HG03103 (cell line): ENCODE measurements around the gene AMIGO3.
"Not testable (repeated sequence)": the region's sequence is repeated elsewhere in the genome, so short reads cannot be mapped to it uniquely, and the experiment has no call there.

Experiments
- ATAC-seq: cut with Tn5 transposase; IDR thresholded peaks from one replicate; pipeline ENCODE4 v1.9.1; 2021; ENCODE audit warnings: low read depth; ENCODE audit not compliant: unreplicated experiment

AMIGO3 gene, protein sequence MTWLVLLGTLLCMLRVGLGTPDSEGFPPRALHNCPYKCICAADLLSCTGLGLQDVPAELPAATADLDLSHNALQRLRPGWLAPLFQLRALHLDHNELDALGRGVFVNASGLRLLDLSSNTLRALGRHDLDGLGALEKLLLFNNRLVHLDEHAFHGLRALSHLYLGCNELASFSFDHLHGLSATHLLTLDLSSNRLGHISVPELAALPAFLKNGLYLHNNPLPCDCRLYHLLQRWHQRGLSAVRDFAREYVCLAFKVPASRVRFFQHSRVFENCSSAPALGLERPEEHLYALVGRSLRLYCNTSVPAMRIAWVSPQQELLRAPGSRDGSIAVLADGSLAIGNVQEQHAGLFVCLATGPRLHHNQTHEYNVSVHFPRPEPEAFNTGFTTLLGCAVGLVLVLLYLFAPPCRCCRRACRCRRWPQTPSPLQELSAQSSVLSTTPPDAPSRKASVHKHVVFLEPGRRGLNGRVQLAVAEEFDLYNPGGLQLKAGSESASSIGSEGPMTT

DNA sequence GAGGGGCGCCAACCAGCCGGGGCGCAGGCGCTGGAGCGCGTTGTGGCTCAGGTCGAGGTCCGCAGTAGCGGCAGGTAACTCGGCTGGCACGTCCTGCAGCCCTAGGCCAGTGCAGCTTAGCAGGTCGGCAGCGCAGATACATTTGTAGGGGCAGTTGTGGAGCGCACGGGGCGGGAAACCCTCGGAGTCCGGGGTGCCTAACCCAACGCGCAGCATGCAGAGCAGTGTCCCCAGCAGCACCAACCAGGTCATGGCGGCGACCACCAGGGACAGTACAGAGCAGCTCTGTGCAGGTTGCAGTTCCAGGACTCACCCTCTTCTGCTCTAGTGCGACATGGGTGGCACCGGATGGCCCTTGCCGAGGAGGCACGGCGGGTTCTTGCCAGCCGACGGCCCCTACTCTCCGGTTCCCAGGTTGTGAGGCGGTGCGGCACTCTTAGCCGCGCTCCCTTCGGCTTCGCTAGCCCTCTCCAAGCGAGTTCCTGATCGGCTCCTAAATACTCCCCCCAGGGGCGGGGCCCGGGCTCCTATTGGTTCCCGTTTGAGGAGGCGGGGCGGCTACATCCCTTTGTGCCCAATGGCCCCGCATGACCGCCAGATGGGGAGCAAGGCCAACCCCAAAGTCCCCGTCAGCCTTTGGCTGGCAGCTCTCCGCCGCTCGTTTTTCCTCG, at the start of gene AMIGO3:
Gene AMIGO3 (minus strand): TSS at position 471 of the 671 bp plus-strand sequence. CDS start 219 bp downstream, at position 252.
- ATAC-seq: peak; percentile 39

DNA sequence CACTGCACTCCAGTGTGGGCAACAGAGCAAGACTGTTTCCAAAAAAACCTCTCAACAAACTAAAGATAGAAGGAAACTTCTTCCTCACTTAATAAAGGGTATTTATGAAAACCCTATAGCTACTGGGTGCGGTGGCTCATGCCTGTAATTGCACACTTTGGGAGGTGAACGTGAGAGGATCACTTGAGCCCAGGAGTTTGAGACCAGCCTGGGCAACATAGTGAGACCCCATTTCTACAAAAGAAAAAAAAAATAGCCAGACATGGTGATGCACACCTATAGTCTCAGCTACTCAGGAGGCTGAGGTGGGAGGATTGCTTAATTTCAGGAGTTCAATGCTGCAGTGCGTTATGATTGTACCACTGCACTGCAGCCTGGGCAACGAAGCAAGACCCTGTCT, 44.5 kb upstream of the AMIGO3 start:
- ATAC-seq: no peak

DNA sequence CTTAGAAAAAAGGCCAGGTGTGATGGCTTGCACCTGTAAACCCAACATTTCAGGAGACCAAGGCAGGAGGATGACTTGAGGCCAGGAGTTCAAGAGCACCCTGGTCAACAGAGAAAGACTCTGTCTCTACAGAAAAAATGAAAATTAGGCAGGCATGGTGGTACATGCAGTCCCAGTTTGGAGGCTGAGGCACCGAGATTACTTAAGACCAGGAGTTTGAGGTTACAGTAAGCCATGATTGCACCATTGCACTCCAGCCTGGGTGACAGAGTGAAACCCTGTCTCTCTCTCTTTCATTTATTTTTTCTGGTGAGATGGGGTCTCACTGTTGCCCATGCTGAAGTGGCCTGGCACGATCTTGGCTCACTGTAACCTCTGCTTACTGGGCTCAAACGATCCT, 42.2 kb upstream of the AMIGO3 start:
- no peak for ATAC-seq

DNA sequence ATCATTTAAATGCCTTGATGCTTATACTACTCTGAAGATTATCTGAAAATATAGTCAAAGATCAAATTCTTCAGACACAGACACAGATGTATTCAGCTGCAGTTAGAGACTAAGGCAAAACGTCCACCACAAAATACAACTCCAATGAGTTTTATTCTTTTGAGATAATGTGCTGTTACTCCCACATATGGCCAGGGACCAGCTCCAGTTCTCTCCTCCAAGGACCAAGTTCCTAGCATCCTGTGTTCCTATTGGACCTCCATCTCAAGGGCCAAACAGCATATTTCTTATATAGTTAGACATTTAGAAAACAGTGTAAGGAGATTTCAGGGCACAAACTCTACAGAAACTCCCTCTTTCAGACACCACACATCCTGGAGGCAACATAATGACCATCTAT, 39.7 kb upstream of the AMIGO3 start:
- ATAC-seq: no peak

DNA sequence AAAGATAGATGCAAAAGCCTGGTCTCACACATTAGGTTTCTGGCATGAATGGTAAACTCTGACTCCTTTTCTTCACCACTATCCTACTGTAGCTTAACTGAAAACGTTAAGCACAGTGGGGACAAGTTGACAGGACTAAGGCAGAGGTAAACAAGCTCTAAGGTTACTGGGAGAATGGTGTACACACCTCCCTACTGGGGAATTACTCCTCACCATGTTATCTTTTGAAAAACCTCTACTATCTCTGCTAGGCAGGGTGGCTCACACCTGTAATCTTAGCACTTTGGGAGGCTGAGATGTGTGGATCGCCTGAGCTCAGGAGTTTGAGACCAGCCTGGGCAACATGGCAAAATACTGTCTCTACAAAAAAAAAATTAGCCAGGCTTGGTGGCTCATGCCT, 37.7 kb upstream of the AMIGO3 start:
- ATAC-seq: no peak

DNA sequence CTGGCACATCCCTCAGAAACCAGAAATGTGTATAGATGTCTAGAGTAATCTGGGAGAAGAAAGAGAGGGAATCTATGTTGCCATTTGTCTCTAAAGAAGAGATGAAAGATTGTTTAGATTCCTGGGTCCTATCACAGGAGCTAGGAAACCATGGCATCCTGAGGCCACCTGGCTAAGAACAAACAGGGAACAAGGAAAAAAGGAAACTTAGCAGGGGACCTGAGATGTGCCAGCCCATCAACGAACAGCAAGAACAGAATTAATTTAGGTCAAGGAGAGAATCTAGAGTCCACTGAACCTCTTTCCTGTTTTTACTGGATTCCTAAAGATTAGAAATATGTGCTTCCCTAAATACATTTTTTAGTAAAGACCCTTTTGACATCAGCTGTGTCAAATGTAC, 36.6 kb upstream of the AMIGO3 start:
- no peak for ATAC-seq

DNA sequence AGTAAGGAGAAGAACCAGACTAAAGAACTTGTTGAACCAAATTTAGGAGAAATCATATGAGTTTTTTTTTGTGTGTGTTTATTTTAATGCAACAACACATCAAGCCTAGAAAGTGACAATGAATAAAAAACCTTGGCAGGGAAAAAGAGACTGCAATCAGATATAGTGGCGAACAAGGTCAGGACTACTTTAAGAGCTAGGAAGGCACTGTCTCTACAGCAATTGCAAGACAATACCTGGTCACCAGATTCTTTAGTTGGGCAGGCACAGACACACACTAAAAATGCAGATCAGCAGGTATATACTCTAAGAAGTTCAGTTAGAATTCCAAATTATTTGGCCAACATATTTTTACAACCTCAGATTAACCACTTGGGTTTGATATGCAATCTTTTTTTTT, 35.1 kb upstream of the AMIGO3 start:
- no peak for ATAC-seq

DNA sequence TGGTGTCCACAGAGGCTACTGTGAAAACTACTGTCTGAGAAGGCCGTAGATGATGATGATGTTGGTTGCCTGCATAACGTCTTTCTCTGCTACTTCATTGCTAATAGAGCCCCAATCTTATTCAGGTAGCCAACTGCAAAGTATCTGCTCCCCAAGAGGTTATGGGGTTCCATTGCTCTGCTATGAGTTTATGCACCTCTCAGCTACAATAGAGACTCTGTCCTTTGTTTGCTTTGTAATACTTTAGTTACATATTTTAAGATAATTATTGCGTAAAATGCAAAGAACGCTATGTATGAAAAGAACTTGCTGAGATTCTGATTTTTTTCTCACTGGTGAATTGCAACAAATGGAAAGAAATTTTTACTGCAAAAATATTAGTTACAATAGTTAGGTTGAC, 32.0 kb upstream of the AMIGO3 start:
- no peak for ATAC-seq

DNA sequence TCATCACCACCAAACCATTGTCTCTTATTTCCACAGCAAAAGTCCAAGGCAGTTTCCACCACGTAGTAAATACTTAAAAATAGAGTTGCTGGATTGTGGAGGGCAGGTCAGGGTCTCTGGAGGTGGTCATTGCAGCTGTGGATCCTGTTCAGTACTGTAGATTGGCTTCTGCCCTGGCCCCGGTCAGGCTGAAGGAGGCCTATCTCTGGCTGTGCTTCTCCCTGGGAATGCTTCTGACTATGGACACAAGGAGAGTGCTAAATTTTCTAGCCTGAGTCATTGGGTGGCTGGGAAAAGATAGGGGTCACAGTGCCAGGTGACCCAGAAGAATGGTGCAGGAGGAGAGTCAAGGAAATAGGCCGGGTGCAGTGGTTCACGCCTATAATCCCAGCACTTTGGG, 30.6 kb upstream of the AMIGO3 start:
- no peak for ATAC-seq

DNA sequence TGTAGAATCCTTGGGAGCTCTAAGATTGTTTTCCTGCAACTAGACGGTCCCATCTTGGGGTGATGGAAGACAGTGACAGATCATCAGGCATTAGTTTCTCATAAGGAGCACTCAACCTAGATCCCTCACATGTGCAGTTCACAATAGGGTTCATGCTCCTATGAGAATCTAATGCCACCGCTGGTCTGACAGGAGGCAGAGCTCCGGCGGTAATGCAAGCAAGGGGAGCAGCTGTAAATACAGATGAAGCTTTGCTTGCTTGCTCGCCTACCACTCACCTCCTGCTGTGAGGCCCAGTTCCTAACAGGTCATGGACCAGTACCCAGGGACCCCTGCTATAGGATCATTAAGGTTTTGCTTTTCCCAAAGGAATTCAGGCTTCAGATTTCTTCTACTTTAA, 29.4 kb upstream of the AMIGO3 start:
- ATAC-seq: not testable (repeated sequence)

DNA sequence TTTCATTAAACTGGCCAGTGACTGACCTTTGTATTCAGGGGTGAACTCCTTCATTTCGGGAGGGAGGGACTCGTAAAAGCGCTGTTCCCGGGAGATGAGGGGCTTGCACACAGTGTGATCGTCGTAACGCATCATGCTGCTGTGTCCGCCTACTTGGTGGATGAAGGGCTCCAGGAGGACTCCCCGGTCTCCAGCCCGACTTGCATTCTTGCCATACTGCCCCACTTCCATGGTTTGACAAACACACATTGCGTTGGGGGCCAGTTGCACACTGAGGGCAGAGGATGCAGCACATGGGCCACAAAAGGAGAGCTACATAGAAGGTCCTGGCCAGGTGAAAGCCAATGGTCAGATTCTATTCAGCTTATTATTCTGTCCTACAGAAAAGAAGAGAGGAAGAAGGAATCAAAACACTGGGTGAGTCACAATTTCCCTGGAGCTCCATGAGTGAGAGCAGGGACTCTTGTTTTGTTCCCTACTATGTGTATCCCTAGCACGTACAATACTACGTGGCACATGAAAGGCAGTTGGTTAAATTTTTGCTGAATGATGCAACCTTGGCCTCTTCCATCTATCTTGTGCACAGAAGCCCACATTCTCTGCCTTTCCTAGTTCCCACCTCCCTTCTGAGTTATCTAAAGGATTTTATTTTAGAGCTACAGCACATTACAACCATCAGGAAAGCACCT, 28.5 kb upstream of the AMIGO3 start:
- no peak for ATAC-seq

DNA sequence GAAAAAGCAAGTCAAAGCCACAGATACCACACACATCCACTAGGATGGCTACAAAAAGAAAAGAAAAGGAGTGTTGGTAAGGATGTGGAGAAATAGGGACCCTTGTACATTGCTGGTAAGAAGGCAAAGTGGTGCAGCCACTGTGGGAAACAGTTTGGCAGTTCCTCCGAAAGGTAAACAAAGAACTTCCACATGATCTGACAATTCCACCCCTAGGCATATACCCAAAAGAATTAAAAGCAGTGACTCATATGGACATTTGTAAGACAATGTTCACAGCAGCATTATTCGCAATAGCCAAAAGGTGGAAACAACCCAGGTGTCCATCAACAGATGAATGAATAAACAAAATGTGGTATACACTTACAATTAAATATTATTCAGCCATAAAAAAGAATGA, 26.5 kb upstream of the AMIGO3 start:
- no peak for ATAC-seq

DNA sequence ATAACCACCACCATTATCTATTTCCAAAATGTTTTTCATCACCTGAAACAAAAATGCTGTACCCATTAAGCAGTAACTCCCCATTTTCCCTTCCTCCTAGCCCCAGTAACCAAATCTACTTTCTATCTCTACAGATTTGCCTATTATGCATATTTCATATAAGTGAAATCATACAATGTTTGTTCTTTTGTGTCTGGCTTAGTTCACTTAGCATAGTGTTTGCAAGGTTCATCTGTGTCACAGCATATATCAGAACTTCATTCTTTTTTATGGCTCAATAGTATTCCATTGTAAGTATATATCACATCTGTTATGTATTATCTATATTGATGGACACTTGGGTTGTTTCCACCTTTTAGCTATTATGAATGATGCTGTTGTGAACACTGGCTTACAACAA, 20.9 kb upstream of the AMIGO3 start:
- ATAC-seq: no peak

DNA sequence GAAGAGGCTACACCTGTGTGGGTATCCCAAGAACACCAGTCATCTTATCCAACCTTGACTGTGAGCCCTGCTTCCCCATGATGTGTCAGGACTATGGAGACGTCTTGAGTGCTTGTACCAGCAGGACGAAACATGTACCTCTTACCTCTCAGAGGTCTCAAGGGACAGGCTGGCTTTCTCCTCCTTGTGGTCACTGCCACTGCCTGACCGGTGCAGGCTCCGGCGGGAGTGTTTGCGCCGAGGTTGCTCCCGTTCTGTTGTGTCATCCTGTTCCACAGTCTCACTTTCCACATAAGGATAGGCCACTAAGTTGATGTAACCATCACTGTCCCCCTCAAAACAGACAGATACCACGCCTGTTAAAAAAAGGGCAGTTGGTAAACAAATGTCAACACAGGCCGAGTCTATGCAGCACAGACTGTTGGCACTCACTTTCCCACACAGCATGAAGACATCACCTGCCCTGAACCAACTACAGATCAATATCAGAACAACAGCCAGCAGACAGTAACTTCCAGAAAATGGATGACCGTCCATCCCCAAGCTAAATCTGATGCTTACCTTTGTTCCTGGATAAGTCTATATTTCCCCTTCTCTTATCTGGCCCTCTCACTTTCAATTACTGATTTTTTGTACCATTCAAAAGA, 18.7 kb upstream of the AMIGO3 start:
- no peak for ATAC-seq

DNA sequence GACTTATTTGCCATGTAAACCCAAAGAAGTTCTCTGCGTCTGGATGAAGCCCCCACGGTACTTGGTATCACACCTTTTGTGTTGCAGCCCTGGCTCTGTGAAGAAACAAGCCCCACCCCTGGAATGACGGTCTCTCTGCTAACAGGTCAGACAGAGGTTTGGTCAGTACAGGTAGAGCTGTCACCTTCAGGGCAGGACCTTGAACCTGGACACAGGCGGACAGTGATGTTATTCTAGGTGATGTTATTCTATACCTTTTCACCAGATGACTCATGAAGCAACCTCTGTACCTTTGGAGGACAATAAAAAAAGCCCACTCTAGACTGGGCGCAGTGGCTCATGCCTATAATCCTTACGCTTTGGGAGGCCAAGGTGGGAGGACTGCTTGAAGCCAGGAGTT, 15.3 kb upstream of the AMIGO3 start:
- ATAC-seq: no peak

DNA sequence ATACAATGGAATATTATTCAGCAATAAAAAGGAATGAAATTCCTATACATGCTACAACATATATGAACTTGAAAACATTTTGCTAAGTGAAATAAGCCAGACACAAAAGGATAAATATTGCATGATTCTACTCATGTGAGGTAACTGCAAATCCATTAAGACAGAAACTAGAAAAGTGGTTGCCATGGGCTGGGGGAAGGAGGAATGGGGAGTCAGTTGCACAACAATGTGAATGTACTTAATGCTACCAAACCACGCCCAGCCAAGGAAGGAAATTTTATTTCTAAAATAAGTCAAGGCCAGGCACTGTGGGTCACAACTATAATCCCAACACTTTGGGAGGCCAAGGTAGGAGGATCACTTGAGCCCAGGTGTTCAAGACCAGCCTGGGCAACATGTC, 14.1 kb upstream of the AMIGO3 start:
- no peak for ATAC-seq

DNA sequence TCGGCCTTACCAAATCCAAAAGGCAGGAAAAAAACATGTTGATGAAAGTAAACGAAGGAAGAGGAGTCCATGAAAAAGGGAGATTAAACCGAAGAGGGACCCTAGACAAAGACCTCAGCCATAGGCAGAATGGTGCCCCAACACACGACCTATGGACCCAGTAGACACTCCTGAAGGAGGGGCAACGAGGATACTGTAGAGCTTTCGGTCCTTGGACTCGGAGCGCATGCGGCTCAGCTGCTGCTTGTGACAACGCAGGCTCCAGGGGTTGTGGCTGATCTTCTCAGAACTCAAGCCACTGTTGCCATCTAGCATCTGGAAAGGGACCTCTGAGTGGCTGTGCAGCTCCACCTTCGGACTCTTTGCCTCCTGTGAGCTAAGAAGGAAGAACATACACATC, 13.1 kb upstream of the AMIGO3 start:
- no peak for ATAC-seq

DNA sequence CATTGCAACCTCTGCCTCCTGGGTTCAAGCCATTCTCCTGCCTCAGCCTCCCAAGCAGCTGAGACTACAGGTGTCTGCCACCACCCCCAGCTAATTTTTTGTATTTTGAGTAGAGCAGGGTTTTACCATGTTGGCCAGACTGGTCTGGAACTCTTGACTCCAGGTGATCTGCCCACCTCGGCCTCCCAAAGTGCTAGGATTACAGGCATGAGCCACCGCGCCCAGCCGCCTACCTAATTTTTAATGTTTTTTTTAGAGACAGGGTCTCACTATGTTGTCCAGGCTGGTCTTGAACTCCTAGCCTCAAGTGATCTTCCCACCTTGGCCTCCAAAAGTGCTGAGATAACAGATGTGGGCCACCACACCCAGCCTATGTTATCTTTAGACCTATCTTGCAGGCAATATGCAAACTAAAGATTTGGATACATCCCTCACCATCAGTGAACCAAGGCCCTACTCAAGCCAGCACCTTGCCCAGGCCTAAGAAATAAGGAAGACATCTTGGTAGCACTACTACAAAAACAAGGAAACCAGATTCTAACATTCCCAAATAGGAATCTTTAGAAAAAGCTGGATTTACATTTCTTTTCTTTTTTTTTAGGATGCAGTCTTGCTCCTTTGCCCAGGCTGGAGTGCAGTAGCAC, 10.6 kb upstream of the AMIGO3 start:
- no peak for ATAC-seq

DNA sequence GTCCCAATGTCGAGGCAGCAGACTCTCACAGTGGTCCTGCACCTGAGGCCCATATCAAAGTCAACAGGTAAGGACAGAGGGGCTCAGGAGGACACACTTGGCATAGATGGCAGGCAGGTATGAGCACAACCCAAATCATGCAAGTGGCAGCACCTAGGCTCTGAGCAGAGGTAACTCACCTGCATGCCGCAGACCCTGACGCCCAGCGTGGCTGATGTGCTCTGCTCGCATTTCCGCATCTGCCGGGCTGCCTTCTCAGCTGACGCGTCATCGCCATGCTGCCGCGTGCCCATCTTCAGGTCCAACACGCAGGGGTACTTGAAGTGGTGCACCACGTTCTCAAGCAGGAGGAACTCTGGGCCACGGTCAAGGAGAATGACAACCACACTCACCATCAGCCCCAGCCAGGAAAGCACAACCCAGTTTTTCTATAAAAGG, 8.5 kb upstream of the AMIGO3 start:
- ATAC-seq: no peak

DNA sequence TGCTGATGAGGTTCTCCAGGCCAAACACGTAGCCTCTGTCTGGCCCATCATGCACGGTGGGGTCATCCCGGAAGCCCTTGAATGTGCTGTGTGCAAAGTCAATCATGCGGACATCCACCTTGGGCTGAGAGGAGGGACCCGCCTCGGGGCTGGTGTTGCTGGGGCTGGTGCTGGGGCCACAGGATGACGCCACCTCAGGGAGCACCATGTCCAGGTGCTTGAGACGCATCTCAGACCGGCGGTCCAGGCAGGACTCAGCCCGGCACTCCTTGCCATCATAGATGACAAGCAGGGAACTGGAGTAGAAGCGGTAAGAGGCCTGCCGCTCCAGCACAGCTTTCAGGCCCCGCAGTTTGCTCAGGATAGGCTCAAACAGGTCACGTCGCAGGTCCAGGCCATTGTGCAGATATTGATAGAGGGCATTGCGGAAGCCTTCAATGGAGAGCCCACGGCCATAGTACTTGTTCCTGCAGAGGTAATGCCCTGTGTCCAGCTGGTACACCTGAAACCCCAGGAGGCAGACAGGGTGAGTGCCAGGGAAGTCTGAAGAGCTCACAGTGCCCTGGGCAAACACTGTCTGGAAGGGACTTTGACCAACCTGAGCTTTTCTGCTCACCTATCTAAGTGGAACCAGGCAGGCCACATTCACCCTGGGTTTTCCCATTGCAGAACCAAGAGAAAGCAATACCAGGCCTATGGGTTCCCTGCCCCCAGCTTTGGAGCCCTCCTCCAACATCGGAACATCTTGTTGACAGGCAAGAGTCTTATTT, 7.9 kb upstream of the AMIGO3 start:
- ATAC-seq: no peak
